HL-60 (cell line): Measurements from ENCODE around the gene KRTAP5-7.

Experiments
- DNase-seq, 2 experiments: peaks; one replicate each; pipeline ENCODE4 v3.0.0-alpha.2; 2010 to 2020; ENCODE audit warnings: low read depth in 1 of 2, low spot score in 1 of 2
- H3K27ac ChIP-seq: fragments of 250-450 bp; sonication (Bioruptor Pico); replicated peaks from 2 replicates; pipeline ENCODE4 v1.5.1; 2020; ENCODE audit warnings: mild to moderate bottlenecking, moderate library complexity
- H3K27me3 ChIP-seq: fragments of 250-450 bp; sonication (Bioruptor Pico); 2 replicates; pipeline ENCODE4 v1.5.1; 2021; ENCODE audit warnings: mild to moderate bottlenecking, moderate library complexity; ENCODE audit not compliant: insufficient read depth, poor library complexity, severe bottlenecking
- H3K4me3 ChIP-seq: replicated peaks from 2 replicates; pipeline ENCODE4 v1.5.1; 2011; ENCODE audit warnings: mild to moderate bottlenecking, control low read depth, low read length; ENCODE audit not compliant: insufficient read depth
- CTCF ChIP-seq: IDR thresholded peaks from one replicate; pipeline ENCODE4 v1.5.1; 2011; ENCODE audit warnings: low read length, control low read depth, inconsistent platforms; ENCODE audit not compliant: insufficient read depth
- GABPA ChIP-seq: IDR thresholded peaks from 2 replicates; pipeline ENCODE4 v1.6.1; 2012; ENCODE audit warnings: low read depth
- POLR2AphosphoS5 ChIP-seq: IDR thresholded peaks from 2 replicates; pipeline ENCODE4 v1.6.1; 2012; ENCODE audit warnings: low read depth
- REST ChIP-seq: IDR thresholded peaks from 2 replicates; pipeline ENCODE4 v1.6.1; 2012; ENCODE audit warnings: low read depth; ENCODE audit not compliant: insufficient replicate concordance
- SPI1 ChIP-seq: IDR thresholded peaks from 2 replicates; pipeline ENCODE4 v1.6.1; 2012; ENCODE audit warnings: low read depth, mild to moderate bottlenecking, borderline replicate concordance

KRTAP5-7 gene

GRCh38 chr11:71555508-71555907 lies 28.4 kb downstream of the KRTAP5-7 start:
- H3K4me3 ChIP-seq, result no peak overlapping the region
- no peak for DNase-seq
- no peak for TF ChIP-seq POLR2AphosphoS5
- TF ChIP-seq CTCF, result no peak
- TF ChIP-seq GABPA, result no peak
- no peak for TF ChIP-seq REST
- TF ChIP-seq SPI1, result no peak
- H3K27me3 ChIP-seq, result no peaks in the 10 kb centered on the region
- no peak overlapping the region for H3K27ac ChIP-seq

DNA sequence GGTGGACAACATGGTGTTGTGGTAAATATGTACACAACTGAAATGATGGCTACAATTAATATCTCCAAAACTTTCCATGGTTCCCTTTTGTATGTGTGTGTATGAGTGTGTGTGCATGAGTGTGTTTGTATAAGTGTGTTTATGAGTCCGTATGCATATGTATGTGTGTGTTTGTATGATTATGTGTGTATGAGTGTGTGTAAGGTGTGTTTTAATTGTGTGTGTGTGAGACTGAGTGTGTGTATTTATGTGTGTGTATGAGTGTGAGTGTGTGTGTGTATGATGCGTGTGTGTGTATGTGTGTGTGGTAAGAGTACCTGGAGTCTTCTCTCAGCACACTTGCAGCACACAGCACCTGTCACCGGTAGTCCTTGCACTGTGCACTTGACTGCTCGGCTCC lies 29.0 kb downstream of the KRTAP5-7 start:
- no peak for DNase-seq
- no peak for TF ChIP-seq REST
- TF ChIP-seq POLR2AphosphoS5, result no peak
- TF ChIP-seq SPI1, result no peak
- no peak for TF ChIP-seq GABPA
- no peak for TF ChIP-seq CTCF
- H3K27me3 ChIP-seq, result no peaks in the 10 kb centered on the region
- H3K27ac ChIP-seq, result no peak overlapping the region
- H3K4me3 ChIP-seq, result no peak overlapping the region

GRCh38 chr11:71557257-71557656 lies 30.2 kb downstream of the KRTAP5-7 start:
- Histone ChIP-seq H3K27ac (no peak overlapping the region), H3K4me3 (no peak overlapping the region), H3K27me3 (no peaks in the 10 kb centered on the region)
- TF ChIP-seq REST (no peak), POLR2AphosphoS5 (no peak), SPI1 (no peak), CTCF (no peak)
- DNase-seq, result no peak
